ENCODE results near the gene ABHD17C. TPM values are rescaled to one million over a fixed set of nuclear protein-coding genes. Genes with fewer than 3 reads are reported as not detected.

The ABHD17C gene
- total RNA-seq, 1 donor, result 11.6 TPM

- Histone ChIP-seq H3K4me3 (ENCODE audit: insufficient read depth, low read length) (peak overlapping the region; percentile 84), H3K9me3 (ENCODE audit: low read depth, low read length) (no peaks in the 10 kb centered on the region), H2AFZ (ENCODE audit: low read length) (peak overlapping the region; percentile 71), H3K36me3 (ENCODE audit: insufficient read depth, low read length) (no peaks in the 10 kb centered on the region), H3K4me2 (ENCODE audit: insufficient read depth, low read length) (peak overlapping the region; percentile 90), H3K79me2 (ENCODE audit: insufficient read depth, low read length) (peaks cover 39% of the 10 kb centered on the region), H3K27ac (ENCODE audit: low read depth, low read length) (peak overlapping the region; percentile 39), H4K20me1 (ENCODE audit: insufficient read depth, low read length) (peaks cover 28% of the 10 kb centered on the region), H3K4me1 (ENCODE audit: insufficient read depth, low read length) (peaks cover 23% of the 10 kb centered on the region), H3K27me3 (ENCODE audit: insufficient read depth, low read length) (no peaks in the 10 kb centered on the region)
- no peak for TF ChIP-seq CTCF (IDR thresholded peaks at IDR 0.05; ENCODE audit: extremely low read depth, low read depth, low read length)
- DNase-seq (ENCODE audit: insufficient read length, low spot score, missing footprints), result peak; percentile 91
Observed at GRCh38 chr15:80694611-80695098, 455 bp upstream of the ABHD17C start.

GRCh38 chr15:80695911-80696661 is 976 bp downstream of the ABHD17C start:
- DNase-seq (ENCODE audit: insufficient read length, low spot score, missing footprints), result peak; percentile 79
- peak overlapping the region; percentile 3 for H3K27ac ChIP-seq (ENCODE audit: low read depth, low read length)

GRCh38 chr15:80697075-80697685 is 2.1 kb downstream of the ABHD17C start:
- H3K4me2 ChIP-seq (ENCODE audit: insufficient read depth, low read length), result peak overlapping the region; percentile 80
- H3K36me3 ChIP-seq (ENCODE audit: insufficient read depth, low read length), result no peaks in the 10 kb centered on the region
- H3K9me3 ChIP-seq (ENCODE audit: low read depth, low read length), result no peaks in the 10 kb centered on the region
- no peaks in the 10 kb centered on the region for H3K27me3 ChIP-seq (ENCODE audit: insufficient read depth, low read length)
- no peak overlapping the region for H3K27ac ChIP-seq (ENCODE audit: low read depth, low read length)
- no peak overlapping the region for H2AFZ ChIP-seq (ENCODE audit: low read length)
- peaks cover 23% of the 10 kb centered on the region for H3K4me1 ChIP-seq (ENCODE audit: insufficient read depth, low read length)
- H3K79me2 ChIP-seq (ENCODE audit: insufficient read depth, low read length), result peaks cover 64% of the 10 kb centered on the region
- TF ChIP-seq CTCF (IDR thresholded peaks at IDR 0.05; ENCODE audit: extremely low read depth, low read depth, low read length), result no peak
- peak overlapping the region; percentile 76 for H3K4me3 ChIP-seq (ENCODE audit: insufficient read depth, low read length)
- peaks cover 50% of the 10 kb centered on the region for H4K20me1 ChIP-seq (ENCODE audit: insufficient read depth, low read length)
- peak; percentile 79 for DNase-seq (ENCODE audit: insufficient read length, low spot score, missing footprints)

More at GRCh38 chr15:80695911-80696661, 976 bp downstream of the ABHD17C start:
- H3K4me3 ChIP-seq (ENCODE audit: insufficient read depth, low read length), result peak overlapping the region; percentile 76
- H4K20me1 ChIP-seq (ENCODE audit: insufficient read depth, low read length), result peaks cover 42% of the 10 kb centered on the region
- peak overlapping the region; percentile 70 for H2AFZ ChIP-seq (ENCODE audit: low read length)
- peaks cover 23% of the 10 kb centered on the region for H3K4me1 ChIP-seq (ENCODE audit: insufficient read depth, low read length)
- H3K9me3 ChIP-seq (ENCODE audit: low read depth, low read length), result no peaks in the 10 kb centered on the region
- peak overlapping the region; percentile 80 for H3K4me2 ChIP-seq (ENCODE audit: insufficient read depth, low read length)
- H3K27me3 ChIP-seq (ENCODE audit: insufficient read depth, low read length), result no peaks in the 10 kb centered on the region
- peak; percentile 39 for TF ChIP-seq CTCF (IDR thresholded peaks at IDR 0.05; ENCODE audit: extremely low read depth, low read depth, low read length)
- peaks cover 53% of the 10 kb centered on the region for H3K79me2 ChIP-seq (ENCODE audit: insufficient read depth, low read length)
- no peaks in the 10 kb centered on the region for H3K36me3 ChIP-seq (ENCODE audit: insufficient read depth, low read length)

GRCh38 chr15:80698676-80699075 is 3.6 kb downstream of the ABHD17C start:
- no peaks in the 10 kb centered on the region for H3K9me3 ChIP-seq (ENCODE audit: low read depth, low read length)
- peaks cover 62% of the 10 kb centered on the region for H4K20me1 ChIP-seq (ENCODE audit: insufficient read depth, low read length)
- no peak for TF ChIP-seq CTCF (IDR thresholded peaks at IDR 0.05; ENCODE audit: extremely low read depth, low read depth, low read length)
- no peak for DNase-seq (ENCODE audit: insufficient read length, low spot score, missing footprints)
- no peak overlapping the region for H3K4me3 ChIP-seq (ENCODE audit: insufficient read depth, low read length)
- no peaks in the 10 kb centered on the region for H3K36me3 ChIP-seq (ENCODE audit: insufficient read depth, low read length)
- peaks cover 79% of the 10 kb centered on the region for H3K79me2 ChIP-seq (ENCODE audit: insufficient read depth, low read length)
- no peaks in the 10 kb centered on the region for H3K27me3 ChIP-seq (ENCODE audit: insufficient read depth, low read length)
- no peak overlapping the region for H3K27ac ChIP-seq (ENCODE audit: low read depth, low read length)
- H3K4me2 ChIP-seq (ENCODE audit: insufficient read depth, low read length), result peak overlapping the region; percentile 31
- H3K4me1 ChIP-seq (ENCODE audit: insufficient read depth, low read length), result peaks cover 23% of the 10 kb centered on the region
- no peak overlapping the region for H2AFZ ChIP-seq (ENCODE audit: low read length)

All from osteoblast (primary cell).